AG04449 (cell line): ENCODE results near the gene TP73.

Experiments used
- CTCF ChIA-PET: fragments of 350-600 bp; formaldehyde crosslinking; extraction: SDS; loops from one replicate; lab custom pipeline; 2021; ENCODE audit warnings: antibody characterized with exemption; lab: Yijun Ruan, JAX
- POLR2A ChIA-PET: fragments of 400-600, 350-600 bp; formaldehyde crosslinking; extraction: SDS; loops from one replicate; lab custom pipeline; 2020; ENCODE audit warnings: antibody characterized with exemption, inconsistent platforms; lab: Yijun Ruan, JAX
- DNase-seq: peaks from one replicate; pipeline ENCODE4 v3.0.0-alpha.2; 2010; ENCODE audit warnings: low read depth, low spot score
- H3K4me3 ChIP-seq: 2 replicates; pipeline ENCODE4 v1.5.1; 2011; ENCODE audit warnings: low read depth, mild to moderate bottlenecking, control low read depth, low read length
- TF ChIP-seq, protein P1 (sequence below): IDR thresholded peaks from one replicate; pipeline ENCODE4 v1.5.1; 2011; ENCODE audit warnings: mild to moderate bottlenecking, moderate library complexity, low read length, control low read depth, inconsistent platforms; ENCODE audit not compliant: insufficient read depth; ENCODE audit errors: missing control alignments

The TP73 gene

GRCh38 chr1:3606779-3607702, 45.3 kb upstream of the TP73 start:
- DNase-seq: no peak
- TF ChIP-seq, protein P1, sequence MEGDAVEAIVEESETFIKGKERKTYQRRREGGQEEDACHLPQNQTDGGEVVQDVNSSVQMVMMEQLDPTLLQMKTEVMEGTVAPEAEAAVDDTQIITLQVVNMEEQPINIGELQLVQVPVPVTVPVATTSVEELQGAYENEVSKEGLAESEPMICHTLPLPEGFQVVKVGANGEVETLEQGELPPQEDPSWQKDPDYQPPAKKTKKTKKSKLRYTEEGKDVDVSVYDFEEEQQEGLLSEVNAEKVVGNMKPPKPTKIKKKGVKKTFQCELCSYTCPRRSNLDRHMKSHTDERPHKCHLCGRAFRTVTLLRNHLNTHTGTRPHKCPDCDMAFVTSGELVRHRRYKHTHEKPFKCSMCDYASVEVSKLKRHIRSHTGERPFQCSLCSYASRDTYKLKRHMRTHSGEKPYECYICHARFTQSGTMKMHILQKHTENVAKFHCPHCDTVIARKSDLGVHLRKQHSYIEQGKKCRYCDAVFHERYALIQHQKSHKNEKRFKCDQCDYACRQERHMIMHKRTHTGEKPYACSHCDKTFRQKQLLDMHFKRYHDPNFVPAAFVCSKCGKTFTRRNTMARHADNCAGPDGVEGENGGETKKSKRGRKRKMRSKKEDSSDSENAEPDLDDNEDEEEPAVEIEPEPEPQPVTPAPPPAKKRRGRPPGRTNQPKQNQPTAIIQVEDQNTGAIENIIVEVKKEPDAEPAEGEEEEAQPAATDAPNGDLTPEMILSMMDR: no peak
- no peak overlapping the region for H3K4me3 ChIP-seq
- ChIA-PET CTCF (interaction anchor here (1.0 to 1.9 kb wide), 5 partner anchors 8 to 154 kb away, joined by 3 to 7 read pairs (median 6); no protein-coding TSS in a partner anchor), POLR2A (no interaction called here)

DNA sequence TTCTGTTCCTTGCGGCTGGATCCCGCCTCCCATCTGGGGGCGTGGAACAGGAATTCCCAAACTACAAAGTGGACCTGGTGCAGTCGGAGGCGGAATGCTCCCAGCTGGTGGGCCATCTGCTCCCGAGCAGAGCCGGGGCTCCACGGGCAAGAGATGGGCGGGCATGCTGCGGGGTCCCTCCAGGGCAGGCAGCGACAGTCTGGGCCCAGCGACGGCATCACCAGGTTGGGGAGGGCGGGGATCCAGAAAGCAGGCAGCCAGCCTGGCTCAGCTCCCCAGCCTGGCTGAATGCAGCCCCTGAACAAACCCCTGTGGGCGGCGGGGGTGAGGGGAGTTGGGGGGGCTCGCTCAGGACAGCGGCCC, 44.6 kb upstream of the TP73 start:
- DNase-seq: no peak
- TF ChIP-seq, protein P1: no peak
- POLR2A ChIA-PET: interaction anchor here (0.6 kb wide), 1 partner anchor 16 kb away, joined by 3 read pairs; no protein-coding TSS in a partner anchor
- CTCF ChIA-PET: interaction anchor here (1.3 to 1.9 kb wide), 5 partner anchors 10 to 117 kb away, joined by 3 to 7 read pairs (median 5); no protein-coding TSS in a partner anchor
- no peak overlapping the region for H3K4me3 ChIP-seq

GRCh38 chr1:3608154-3608553, 44.2 kb upstream of the TP73 start:
- no peak for DNase-seq
- CTCF ChIA-PET: interaction anchor here (1.3 to 1.9 kb wide), 5 partner anchors 9 to 118 kb away, joined by 3 to 7 read pairs (median 5); no protein-coding TSS in a partner anchor
- TF ChIP-seq, protein P1: no peak
- no peak overlapping the region for H3K4me3 ChIP-seq
- POLR2A ChIA-PET: interaction anchor here (0.6 kb wide), 1 partner anchor 15 kb away, joined by 3 read pairs; no protein-coding TSS in a partner anchor

GRCh38 chr1:3609016-3609768, 43.1 kb upstream of the TP73 start:
- ChIA-PET CTCF (interaction anchor here (1.0 to 1.9 kb wide), 4 partner anchors 22 to 119 kb away, joined by 3 to 6 read pairs (median 4); no protein-coding TSS in a partner anchor), POLR2A (no interaction called here)
- TF ChIP-seq, protein P1: no peak
- no peak overlapping the region for H3K4me3 ChIP-seq
- no peak for DNase-seq

GRCh38 chr1:3609769-3610526, 42.4 kb upstream of the TP73 start:
- H3K4me3 ChIP-seq: no peak overlapping the region
- CTCF ChIA-PET: interaction anchor here (1.0 kb wide), 2 partner anchors 47 to 58 kb away, joined by 3 read pairs; no protein-coding TSS in a partner anchor
- DNase-seq: no peak
- POLR2A ChIA-PET: no interaction called here
- TF ChIP-seq, protein P1: no peak
